ENCODE results near the gene GTF2IRD1. TPM values are rescaled to one million over a fixed set of nuclear protein-coding genes. Genes with fewer than 3 reads are reported as not detected.

Gene GTF2IRD1
- total RNA-seq, 1 experiment from 2014 or later, result 54.0 TPM

DNA sequence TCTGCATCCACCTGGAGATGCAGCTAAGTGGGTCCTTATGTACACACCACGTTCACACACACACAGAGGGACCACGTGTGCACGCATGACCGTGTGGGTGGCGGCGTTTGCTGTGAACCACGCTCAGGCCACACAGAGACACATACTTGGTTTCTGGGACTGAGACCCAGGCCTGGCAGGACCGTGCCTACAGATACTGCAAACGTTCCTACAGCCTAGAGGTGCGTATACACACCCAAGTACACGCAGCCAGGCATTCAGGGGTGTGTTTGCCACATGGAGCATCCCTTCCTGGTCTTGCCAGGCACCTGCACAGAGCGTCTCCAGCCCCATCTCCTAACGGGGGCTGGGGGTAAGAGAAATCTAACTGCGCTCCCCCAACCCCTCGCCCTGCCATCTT lies 49.0 kb upstream of the GTF2IRD1 start:
- no peak for DNase-seq (ENCODE audit: low read depth, low spot score)
- POLR2A ChIA-PET, result no interaction called here
- TSS peak; percentile 75 for BruUV-seq (replicated peaks)
- no peaks in the 10 kb centered on the region for H3K9me3 ChIP-seq (ENCODE audit: control insufficient read depth, insufficient read depth, low read depth, low read length)
- H3K27ac ChIP-seq (ENCODE audit: low read length), result no peak overlapping the region
- intact Hi-C loops (cut with micrococcal nuclease; ENCODE audit: unreplicated experiment) (loop anchor here (5.0 kb wide), 1 partner anchor 127 kb away; no protein-coding TSS in a partner anchor), in situ Hi-C loops (cut with HindIII; ENCODE audit: low pct_unique_long_range_greater_than_20kb, low sequenced_read_pairs) (no loop called here)
- no peaks in the 10 kb centered on the region; the same call in 1 of the 2 replicates for H3K36me3 ChIP-seq (ENCODE audit: control insufficient read depth, insufficient read depth, low read length)
- H3K27me3 ChIP-seq (ENCODE audit: control insufficient read depth, insufficient read depth, low read length), result no peaks in the 10 kb centered on the region
- H3K4me3 ChIP-seq (ENCODE audit: low read depth in 2 of 2, low read length in 2 of 2), result no peak overlapping the region
- CTCF ChIA-PET, result no interaction called here
- H3K4me1 ChIP-seq (ENCODE audit: control insufficient read depth, insufficient read depth, low read length), result no peaks in the 10 kb centered on the region
- ATAC-seq, result no peak
- TF ChIP-seq SIN3A (IDR thresholded peaks at IDR 0.05; ENCODE audit: borderline replicate concordance, insufficient read depth, low read depth, low read length) (no peak), TCF7L2 (IDR thresholded peaks at IDR 0.05; ENCODE audit: low read depth, low read length) (no peak), POLR2AphosphoS5 (IDR thresholded peaks at IDR 0.05; ENCODE audit: low read depth, low read length) (no peak)
- TF ChIP-seq, protein P1, sequence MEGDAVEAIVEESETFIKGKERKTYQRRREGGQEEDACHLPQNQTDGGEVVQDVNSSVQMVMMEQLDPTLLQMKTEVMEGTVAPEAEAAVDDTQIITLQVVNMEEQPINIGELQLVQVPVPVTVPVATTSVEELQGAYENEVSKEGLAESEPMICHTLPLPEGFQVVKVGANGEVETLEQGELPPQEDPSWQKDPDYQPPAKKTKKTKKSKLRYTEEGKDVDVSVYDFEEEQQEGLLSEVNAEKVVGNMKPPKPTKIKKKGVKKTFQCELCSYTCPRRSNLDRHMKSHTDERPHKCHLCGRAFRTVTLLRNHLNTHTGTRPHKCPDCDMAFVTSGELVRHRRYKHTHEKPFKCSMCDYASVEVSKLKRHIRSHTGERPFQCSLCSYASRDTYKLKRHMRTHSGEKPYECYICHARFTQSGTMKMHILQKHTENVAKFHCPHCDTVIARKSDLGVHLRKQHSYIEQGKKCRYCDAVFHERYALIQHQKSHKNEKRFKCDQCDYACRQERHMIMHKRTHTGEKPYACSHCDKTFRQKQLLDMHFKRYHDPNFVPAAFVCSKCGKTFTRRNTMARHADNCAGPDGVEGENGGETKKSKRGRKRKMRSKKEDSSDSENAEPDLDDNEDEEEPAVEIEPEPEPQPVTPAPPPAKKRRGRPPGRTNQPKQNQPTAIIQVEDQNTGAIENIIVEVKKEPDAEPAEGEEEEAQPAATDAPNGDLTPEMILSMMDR (IDR thresholded peaks at IDR 0.05), result no peak
- TF ChIP-seq, protein P2, sequence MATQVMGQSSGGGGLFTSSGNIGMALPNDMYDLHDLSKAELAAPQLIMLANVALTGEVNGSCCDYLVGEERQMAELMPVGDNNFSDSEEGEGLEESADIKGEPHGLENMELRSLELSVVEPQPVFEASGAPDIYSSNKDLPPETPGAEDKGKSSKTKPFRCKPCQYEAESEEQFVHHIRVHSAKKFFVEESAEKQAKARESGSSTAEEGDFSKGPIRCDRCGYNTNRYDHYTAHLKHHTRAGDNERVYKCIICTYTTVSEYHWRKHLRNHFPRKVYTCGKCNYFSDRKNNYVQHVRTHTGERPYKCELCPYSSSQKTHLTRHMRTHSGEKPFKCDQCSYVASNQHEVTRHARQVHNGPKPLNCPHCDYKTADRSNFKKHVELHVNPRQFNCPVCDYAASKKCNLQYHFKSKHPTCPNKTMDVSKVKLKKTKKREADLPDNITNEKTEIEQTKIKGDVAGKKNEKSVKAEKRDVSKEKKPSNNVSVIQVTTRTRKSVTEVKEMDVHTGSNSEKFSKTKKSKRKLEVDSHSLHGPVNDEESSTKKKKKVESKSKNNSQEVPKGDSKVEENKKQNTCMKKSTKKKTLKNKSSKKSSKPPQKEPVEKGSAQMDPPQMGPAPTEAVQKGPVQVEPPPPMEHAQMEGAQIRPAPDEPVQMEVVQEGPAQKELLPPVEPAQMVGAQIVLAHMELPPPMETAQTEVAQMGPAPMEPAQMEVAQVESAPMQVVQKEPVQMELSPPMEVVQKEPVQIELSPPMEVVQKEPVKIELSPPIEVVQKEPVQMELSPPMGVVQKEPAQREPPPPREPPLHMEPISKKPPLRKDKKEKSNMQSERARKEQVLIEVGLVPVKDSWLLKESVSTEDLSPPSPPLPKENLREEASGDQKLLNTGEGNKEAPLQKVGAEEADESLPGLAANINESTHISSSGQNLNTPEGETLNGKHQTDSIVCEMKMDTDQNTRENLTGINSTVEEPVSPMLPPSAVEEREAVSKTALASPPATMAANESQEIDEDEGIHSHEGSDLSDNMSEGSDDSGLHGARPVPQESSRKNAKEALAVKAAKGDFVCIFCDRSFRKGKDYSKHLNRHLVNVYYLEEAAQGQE (IDR thresholded peaks at IDR 0.05; ENCODE audit: insufficient read depth in 1 of 2, low read depth in 2 of 2, low read length in 1 of 2), result no peak

DNA sequence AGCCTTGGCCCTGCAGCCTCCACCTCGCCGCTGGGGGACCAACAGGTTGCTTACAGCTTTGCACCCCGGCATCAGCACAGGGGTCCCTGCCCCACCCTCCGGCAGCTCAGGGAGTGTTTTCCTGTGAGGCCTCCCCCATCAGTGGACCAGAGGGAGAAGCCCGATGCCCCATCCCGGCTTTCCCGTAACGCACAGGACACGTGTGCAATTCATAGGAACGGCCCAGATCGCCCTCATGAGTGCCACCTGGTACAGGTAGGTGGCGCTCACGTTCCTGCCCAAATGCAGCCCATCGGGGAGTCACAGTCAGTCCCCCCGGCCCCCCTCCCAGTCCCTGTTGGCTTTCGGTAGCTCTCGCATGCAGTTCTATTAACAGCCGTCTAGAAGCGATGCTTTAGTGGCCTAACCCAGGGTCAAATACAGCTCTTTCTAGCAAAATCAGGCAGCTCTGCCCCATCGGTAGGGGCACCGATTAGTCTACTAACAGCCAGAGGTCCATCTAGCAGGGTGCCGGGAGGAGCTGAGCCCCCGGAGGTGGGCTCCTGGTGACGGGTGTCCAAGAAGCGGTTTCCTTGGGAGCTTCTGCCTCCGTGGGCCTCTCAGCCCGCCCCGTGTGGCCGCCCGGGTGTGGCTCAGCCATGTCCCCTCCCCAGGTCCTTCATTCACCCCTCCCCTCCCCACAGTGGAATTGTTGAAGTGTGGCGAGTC lies 48.4 kb upstream of the GTF2IRD1 start:
- Histone ChIP-seq H3K36me3 (ENCODE audit: control insufficient read depth, insufficient read depth, low read length) (no peaks in the 10 kb centered on the region; the same call in 1 of the 2 replicates), H3K27ac (ENCODE audit: low read length) (no peak overlapping the region), H3K27me3 (ENCODE audit: control insufficient read depth, insufficient read depth, low read length) (no peaks in the 10 kb centered on the region), H3K4me3 (ENCODE audit: low read depth in 2 of 2, low read length in 2 of 2) (no peak overlapping the region), H3K9me3 (ENCODE audit: control insufficient read depth, insufficient read depth, low read depth, low read length) (no peaks in the 10 kb centered on the region), H3K4me1 (ENCODE audit: control insufficient read depth, insufficient read depth, low read length) (no peaks in the 10 kb centered on the region)
- TF ChIP-seq SIN3A (IDR thresholded peaks at IDR 0.05; ENCODE audit: borderline replicate concordance, insufficient read depth, low read depth, low read length) (no peak), TCF7L2 (IDR thresholded peaks at IDR 0.05; ENCODE audit: low read depth, low read length) (no peak), POLR2AphosphoS5 (IDR thresholded peaks at IDR 0.05; ENCODE audit: low read depth, low read length) (no peak)
- TF ChIP-seq, protein P2 (IDR thresholded peaks at IDR 0.05; ENCODE audit: insufficient read depth in 1 of 2, low read depth in 2 of 2, low read length in 1 of 2), result no peak
- TF ChIP-seq, protein P1 (IDR thresholded peaks at IDR 0.05), result peak; percentile 79
- ATAC-seq, result 0 out of 2 replicates have a peak, but pooled peaks have one; percentile 16
- POLR2A ChIA-PET, result interaction anchor here (0.7 kb wide), 1 partner anchor 54 kb away, joined by 9 read pairs; no protein-coding TSS in a partner anchor
- CTCF ChIA-PET, result interaction anchor here (0.6 kb wide), 1 partner anchor 631 kb away, joined by 7 read pairs; no protein-coding TSS in a partner anchor
- in situ Hi-C loops (cut with HindIII; ENCODE audit: low pct_unique_long_range_greater_than_20kb, low sequenced_read_pairs) (no loop called here), intact Hi-C loops (cut with micrococcal nuclease; ENCODE audit: unreplicated experiment) (no loop called here)
- DNase-seq (ENCODE audit: low read depth, low spot score), result no peak
- no TSS peak for BruUV-seq (replicated peaks)
